Measurements from ENCODE around the gene HERC3. TPM values are rescaled to one million over a fixed set of nuclear protein-coding genes. Genes with fewer than 3 reads are reported as not detected.
A peak's percentile ranks its signal among the peaks of the same experiment; 100 is the strongest.
"Not testable (repeated sequence)": the region's sequence is repeated elsewhere in the genome, so short reads cannot be mapped to it uniquely, and the experiment has no call there.

Gene HERC3
- total and polyA plus RNA-seq, 10 of the 15 experiments (the other 5 are each of a cell fraction or from before 2014, with no cell fraction given) = 0.52 to 18.2 (median 2.8) TPM

DNA sequence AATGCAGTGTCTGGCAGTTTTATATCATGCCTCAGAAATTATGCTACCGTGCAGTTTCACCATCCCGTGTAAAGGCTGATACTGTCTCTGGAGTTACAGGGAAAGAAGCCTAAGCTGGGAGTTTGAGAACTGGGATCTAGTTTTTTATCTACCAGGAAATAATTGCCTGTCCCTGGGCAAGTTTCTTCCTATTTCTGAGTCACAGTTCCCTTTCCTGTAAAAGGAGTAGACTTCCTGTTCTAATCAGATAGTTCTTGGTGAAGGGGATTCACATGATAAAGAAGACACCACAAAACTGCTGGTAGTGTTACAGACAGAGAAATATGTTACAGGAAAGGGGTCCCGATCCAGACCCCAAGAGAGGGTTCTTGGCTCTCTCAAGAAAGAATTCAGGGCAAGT lies 17.1 kb downstream of the HERC3 start:
- 92% methylated on average over 3 of the region's 3 CpGs for WGBS (ENCODE audit: insufficient coverage, insufficient replicate concordance, low lambda C conversion rate, missing lambda C conversion rate)
- FAIRE-seq (no peak), ATAC-seq (no peak), DNase-seq (ENCODE audit: low read depth, low spot score) (no peak)
- in situ Hi-C loops (cut with MboI) = no loop called here
- ChIA-PET CTCF (no interaction called here), SMC1A (ENCODE audit: uncharacterized antibody, unreplicated experiment) (no interaction called here), POLR2A (interaction anchor here (0.6 kb wide), 1 partner anchor 19 kb away, joined by 5 read pairs; no protein-coding TSS in a partner anchor), RAD21 (ENCODE audit: unreplicated experiment) (no interaction called here)
- Histone ChIP-seq H3K79me2 (ENCODE audit: control insufficient read depth, insufficient read depth, low read length) (no peaks in the 10 kb centered on the region), H3K4me2 (ENCODE audit: control insufficient read depth, insufficient read depth) (no peak overlapping the region), H3K4me3 (no peak overlapping the region), H3K9me3 (replicated peaks; ENCODE audit: control insufficient read depth, insufficient read depth, low read length) (peaks cover 2% of the 10 kb centered on the region; the same call in 1 of the 3 replicates), H4K20me1 (ENCODE audit: control insufficient read depth, insufficient read depth) (no peaks in the 10 kb centered on the region), H3K4me1 (ENCODE audit: control insufficient read depth, insufficient read depth, low read length) (peaks cover 22% of the 10 kb centered on the region), H3K27me3 (replicated peaks in 1 of 2; ENCODE audit: control insufficient read depth in 2 of 2, insufficient read depth in 2 of 2, low read length in 1 of 2) (no peaks in the 10 kb centered on the region), H3K27ac (ENCODE audit: control insufficient read depth, insufficient read depth) (no peak overlapping the region), H2AFZ (ENCODE audit: control insufficient read depth, low read depth, low read length) (no peak overlapping the region), H3K9ac (ENCODE audit: control insufficient read depth, insufficient read depth, low read length) (no peak overlapping the region), H3K36me3 (ENCODE audit: control insufficient read depth in 2 of 2, insufficient read depth in 2 of 2, low read length in 1 of 2) (peaks cover 0 to 2% of the 10 kb centered on the region in 2 experiments; a peak in 2 of 4 replicates)
- intact Hi-C loops (cut with micrococcal nuclease; ENCODE audit: unreplicated experiment) = no loop called here
- TF ChIP-seq, protein P1, sequence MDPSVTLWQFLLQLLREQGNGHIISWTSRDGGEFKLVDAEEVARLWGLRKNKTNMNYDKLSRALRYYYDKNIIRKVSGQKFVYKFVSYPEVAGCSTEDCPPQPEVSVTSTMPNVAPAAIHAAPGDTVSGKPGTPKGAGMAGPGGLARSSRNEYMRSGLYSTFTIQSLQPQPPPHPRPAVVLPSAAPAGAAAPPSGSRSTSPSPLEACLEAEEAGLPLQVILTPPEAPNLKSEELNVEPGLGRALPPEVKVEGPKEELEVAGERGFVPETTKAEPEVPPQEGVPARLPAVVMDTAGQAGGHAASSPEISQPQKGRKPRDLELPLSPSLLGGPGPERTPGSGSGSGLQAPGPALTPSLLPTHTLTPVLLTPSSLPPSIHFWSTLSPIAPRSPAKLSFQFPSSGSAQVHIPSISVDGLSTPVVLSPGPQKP (IDR thresholded peaks at IDR 0.05; ENCODE audit: low read depth, low read length) = no peak
- no peak for TF ChIP-seq RAD51 (IDR thresholded peaks at IDR 0.05)
- no peak for TF ChIP-seq SIN3A (IDR thresholded peaks at IDR 0.05; ENCODE audit: low read depth, low read length)
- TF ChIP-seq CEBPB (IDR thresholded peaks at IDR 0.05; ENCODE audit: borderline replicate concordance in 1 of 2, low read depth in 2 of 2, low read length in 2 of 2) = no peak
- TF ChIP-seq GATAD2B (conservative IDR thresholded peaks at IDR 0.05; ENCODE audit: low read depth) = no peak
- TF ChIP-seq ZBED1 (IDR thresholded peaks at IDR 0.05; ENCODE audit: borderline replicate concordance) = no peak
- no TSS peak for BruUV-seq (replicated peaks)

- H3K4me3 ChIP-seq; H3K9ac ChIP-seq (ENCODE audit: control insufficient read depth, insufficient read depth, low read length); BruUV-seq (replicated peaks); POLR2A ChIA-PET; ATAC-seq; H3K27ac ChIP-seq (ENCODE audit: control insufficient read depth, insufficient read depth); H3K4me2 ChIP-seq (ENCODE audit: control insufficient read depth, insufficient read depth); in situ Hi-C loops (cut with MboI); RAD21 ChIA-PET (ENCODE audit: unreplicated experiment); H2AFZ ChIP-seq (ENCODE audit: control insufficient read depth, low read depth, low read length); DNase-seq (ENCODE audit: low read depth, low spot score); H4K20me1 ChIP-seq (ENCODE audit: control insufficient read depth, insufficient read depth); H3K79me2 ChIP-seq (ENCODE audit: control insufficient read depth, insufficient read depth, low read length); H3K27me3 ChIP-seq (replicated peaks in 1 of 2; ENCODE audit: control insufficient read depth in 2 of 2, insufficient read depth in 2 of 2, low read length in 1 of 2); H3K9me3 ChIP-seq (replicated peaks; ENCODE audit: control insufficient read depth, insufficient read depth, low read length); FAIRE-seq; H3K36me3 ChIP-seq (ENCODE audit: control insufficient read depth in 2 of 2, insufficient read depth in 2 of 2, low read length in 1 of 2); intact Hi-C loops (cut with micrococcal nuclease; ENCODE audit: unreplicated experiment); CTCF ChIA-PET; SMC1A ChIA-PET (ENCODE audit: uncharacterized antibody, unreplicated experiment): not testable (repeated sequence)
- TF ChIP-seq YY1 (IDR thresholded peaks at IDR 0.05; ENCODE audit: low read depth, low read length) = 0 out of 2 replicates have a peak, but pooled peaks have one; percentile 30
- peaks cover 22% of the 10 kb centered on the region for H3K4me1 ChIP-seq (ENCODE audit: control insufficient read depth, insufficient read depth, low read length)
- WGBS (ENCODE audit: insufficient coverage, insufficient replicate concordance, low lambda C conversion rate, missing lambda C conversion rate) = 89% methylated on average over 5 of the region's 5 CpGs
Measured at GRCh38 chr4:88609794-88610193, 17.5 kb downstream of the HERC3 start.
